Lower leg skin (tissue), 3 donors: Measurements from ENCODE around the gene MPST.

Experiments
- POLR2A ChIP-seq, 2 donors: fragments of 450-650 bp; IDR thresholded peaks; one replicate each; pipeline ENCODE4 v1.6.1; 2016 to 2017; ENCODE audit warnings: antibody characterized with exemption in 2 of 2, mild to moderate bottlenecking in 1 of 2, moderate library complexity in 1 of 2
- TF ChIP-seq, protein P1 (sequence below), 3 donors: fragments of 450-650 bp; IDR thresholded peaks; one replicate each; pipeline ENCODE4 v1.5.1; 2016; ENCODE audit warnings: antibody characterized with exemption in 3 of 3, mild to moderate bottlenecking in 3 of 3, moderate library complexity in 2 of 3

DNA sequence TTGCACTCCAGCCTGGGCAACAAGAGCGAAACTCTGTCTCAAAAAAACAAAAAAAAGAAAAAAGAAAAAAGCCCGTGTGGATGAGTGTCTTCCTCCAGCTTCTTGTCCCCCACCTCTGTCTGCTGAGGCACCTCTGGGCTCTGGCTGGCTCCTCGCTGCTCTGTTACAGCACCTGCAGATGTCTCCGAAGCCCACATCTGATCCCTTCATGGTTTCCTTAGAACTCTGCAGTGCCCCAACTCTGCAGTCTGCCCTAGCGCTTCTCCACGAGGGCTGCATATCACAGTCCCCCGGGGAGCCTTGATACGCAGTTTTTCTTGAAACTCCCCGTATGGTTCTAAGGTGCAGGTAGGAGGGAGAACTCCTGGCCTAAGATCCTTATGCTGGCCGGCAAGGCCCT is 47.9 kb downstream of the MPST start:
- TF ChIP-seq, protein P1, sequence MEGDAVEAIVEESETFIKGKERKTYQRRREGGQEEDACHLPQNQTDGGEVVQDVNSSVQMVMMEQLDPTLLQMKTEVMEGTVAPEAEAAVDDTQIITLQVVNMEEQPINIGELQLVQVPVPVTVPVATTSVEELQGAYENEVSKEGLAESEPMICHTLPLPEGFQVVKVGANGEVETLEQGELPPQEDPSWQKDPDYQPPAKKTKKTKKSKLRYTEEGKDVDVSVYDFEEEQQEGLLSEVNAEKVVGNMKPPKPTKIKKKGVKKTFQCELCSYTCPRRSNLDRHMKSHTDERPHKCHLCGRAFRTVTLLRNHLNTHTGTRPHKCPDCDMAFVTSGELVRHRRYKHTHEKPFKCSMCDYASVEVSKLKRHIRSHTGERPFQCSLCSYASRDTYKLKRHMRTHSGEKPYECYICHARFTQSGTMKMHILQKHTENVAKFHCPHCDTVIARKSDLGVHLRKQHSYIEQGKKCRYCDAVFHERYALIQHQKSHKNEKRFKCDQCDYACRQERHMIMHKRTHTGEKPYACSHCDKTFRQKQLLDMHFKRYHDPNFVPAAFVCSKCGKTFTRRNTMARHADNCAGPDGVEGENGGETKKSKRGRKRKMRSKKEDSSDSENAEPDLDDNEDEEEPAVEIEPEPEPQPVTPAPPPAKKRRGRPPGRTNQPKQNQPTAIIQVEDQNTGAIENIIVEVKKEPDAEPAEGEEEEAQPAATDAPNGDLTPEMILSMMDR (IDR thresholded peaks at IDR 0.05), result no peak
- no peak for TF ChIP-seq POLR2A (IDR thresholded peaks at IDR 0.05)
